Measurements from ENCODE around the gene PIK3CB. TPM values are rescaled to one million over a fixed set of nuclear protein-coding genes. Genes with fewer than 3 reads are reported as not detected.

PIK3CB gene
- total RNA-seq, 1 donor from 2014 or later, result 18.3 TPM

DNA sequence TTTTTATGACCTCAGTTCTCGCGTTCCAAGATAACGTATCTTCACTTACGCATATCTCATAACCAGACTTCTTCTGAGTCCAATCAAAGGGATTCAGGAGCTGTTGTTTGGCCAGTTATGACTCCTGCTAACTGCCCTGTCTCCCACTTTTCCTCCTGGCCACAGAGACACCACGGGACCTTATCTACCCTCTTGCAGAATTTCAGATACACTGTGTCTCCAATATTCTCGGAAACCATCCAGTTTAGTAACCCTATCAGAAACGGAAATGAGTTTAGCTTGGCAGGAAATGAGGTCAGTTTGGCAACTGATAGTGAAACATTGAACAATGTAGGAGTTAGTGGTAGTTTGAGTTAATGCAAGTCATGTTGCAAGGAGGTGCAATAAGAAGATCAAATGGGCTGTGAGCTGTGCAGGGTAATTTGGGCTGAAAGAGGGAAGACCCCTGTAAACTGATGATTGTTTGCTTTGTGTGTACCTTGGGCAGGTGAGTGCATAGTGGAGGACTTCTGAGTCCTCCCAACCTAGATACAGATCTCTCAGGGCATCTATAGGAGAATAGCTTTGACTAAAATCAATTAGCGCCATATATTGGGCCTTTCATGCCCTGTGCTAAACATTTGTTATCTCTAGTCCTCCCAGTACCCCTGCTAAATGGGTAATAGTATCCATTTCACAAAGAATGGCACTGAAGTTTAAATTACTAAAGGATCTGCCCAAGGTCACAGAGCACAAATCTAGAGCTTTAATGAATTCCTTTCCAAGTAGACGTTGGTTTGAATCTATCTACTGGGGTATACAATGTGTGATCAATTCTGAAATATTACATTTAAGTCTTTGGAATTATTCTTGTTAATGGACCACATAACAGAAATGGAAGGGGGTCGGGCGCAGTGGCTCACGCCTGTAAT, 41.3 kb upstream of the PIK3CB start:
- TF ChIP-seq, protein P1, sequence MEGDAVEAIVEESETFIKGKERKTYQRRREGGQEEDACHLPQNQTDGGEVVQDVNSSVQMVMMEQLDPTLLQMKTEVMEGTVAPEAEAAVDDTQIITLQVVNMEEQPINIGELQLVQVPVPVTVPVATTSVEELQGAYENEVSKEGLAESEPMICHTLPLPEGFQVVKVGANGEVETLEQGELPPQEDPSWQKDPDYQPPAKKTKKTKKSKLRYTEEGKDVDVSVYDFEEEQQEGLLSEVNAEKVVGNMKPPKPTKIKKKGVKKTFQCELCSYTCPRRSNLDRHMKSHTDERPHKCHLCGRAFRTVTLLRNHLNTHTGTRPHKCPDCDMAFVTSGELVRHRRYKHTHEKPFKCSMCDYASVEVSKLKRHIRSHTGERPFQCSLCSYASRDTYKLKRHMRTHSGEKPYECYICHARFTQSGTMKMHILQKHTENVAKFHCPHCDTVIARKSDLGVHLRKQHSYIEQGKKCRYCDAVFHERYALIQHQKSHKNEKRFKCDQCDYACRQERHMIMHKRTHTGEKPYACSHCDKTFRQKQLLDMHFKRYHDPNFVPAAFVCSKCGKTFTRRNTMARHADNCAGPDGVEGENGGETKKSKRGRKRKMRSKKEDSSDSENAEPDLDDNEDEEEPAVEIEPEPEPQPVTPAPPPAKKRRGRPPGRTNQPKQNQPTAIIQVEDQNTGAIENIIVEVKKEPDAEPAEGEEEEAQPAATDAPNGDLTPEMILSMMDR (IDR thresholded peaks at IDR 0.05; ENCODE audit: unreplicated experiment), result no peak
- H3K27ac Mint-ChIP-seq, result no peak overlapping the region
- peaks cover 10% of the 10 kb centered on the region for H3K9me3 Mint-ChIP-seq (ENCODE audit: low read depth)
- DNase-seq (ENCODE audit: low spot score, unreplicated experiment), result no peak
- no peak overlapping the region for H3K4me3 Mint-ChIP-seq (ENCODE audit: low read depth)
- peaks cover 5% of the 10 kb centered on the region for H3K4me1 Mint-ChIP-seq (ENCODE audit: low read depth)
- H3K27me3 Mint-ChIP-seq, result no peaks in the 10 kb centered on the region
- H3K36me3 Mint-ChIP-seq (ENCODE audit: insufficient read depth), result no peaks in the 10 kb centered on the region

DNA sequence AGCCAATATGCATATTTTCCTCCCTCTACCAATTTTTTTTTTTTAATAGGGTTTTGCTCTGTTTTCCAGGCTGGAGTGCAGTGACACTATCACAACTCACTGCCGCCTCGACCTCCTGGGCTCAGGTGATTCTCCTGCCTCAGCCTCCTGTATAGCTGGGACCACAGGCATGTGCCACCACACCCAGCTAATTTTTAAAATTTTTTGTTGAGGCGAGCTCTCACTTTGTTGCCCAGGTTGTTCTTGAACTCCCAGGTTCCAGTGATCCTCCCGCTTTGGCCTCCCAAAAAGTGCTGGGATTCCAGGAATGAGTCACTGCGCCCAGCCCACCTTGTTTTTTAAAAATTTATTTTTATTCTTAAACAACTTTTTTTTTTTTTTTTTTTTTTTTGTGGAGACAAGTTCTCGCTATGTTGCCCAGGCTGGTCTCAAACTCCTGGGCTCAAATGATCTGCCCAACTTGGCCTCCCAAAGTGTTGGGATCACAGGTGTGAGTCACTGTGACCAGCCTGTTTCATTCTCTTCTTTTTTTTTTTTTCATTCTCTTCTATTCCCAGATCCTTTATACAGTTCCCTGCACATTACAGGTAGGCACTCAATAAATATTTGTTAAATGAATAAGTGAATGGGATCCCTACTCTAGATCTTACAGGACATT, 40.5 kb upstream of the PIK3CB start:
- Mint-ChIP-seq H3K27me3 (no peaks in the 10 kb centered on the region), H3K4me3 (ENCODE audit: low read depth) (no peak overlapping the region), H3K4me1 (ENCODE audit: low read depth) (peaks cover 5% of the 10 kb centered on the region), H3K27ac (no peak overlapping the region), H3K9me3 (ENCODE audit: low read depth) (peaks cover 10% of the 10 kb centered on the region), H3K36me3 (ENCODE audit: insufficient read depth) (no peaks in the 10 kb centered on the region)
- DNase-seq (ENCODE audit: low spot score, unreplicated experiment), result no peak
- TF ChIP-seq, protein P1 (IDR thresholded peaks at IDR 0.05; ENCODE audit: unreplicated experiment), result no peak

DNA sequence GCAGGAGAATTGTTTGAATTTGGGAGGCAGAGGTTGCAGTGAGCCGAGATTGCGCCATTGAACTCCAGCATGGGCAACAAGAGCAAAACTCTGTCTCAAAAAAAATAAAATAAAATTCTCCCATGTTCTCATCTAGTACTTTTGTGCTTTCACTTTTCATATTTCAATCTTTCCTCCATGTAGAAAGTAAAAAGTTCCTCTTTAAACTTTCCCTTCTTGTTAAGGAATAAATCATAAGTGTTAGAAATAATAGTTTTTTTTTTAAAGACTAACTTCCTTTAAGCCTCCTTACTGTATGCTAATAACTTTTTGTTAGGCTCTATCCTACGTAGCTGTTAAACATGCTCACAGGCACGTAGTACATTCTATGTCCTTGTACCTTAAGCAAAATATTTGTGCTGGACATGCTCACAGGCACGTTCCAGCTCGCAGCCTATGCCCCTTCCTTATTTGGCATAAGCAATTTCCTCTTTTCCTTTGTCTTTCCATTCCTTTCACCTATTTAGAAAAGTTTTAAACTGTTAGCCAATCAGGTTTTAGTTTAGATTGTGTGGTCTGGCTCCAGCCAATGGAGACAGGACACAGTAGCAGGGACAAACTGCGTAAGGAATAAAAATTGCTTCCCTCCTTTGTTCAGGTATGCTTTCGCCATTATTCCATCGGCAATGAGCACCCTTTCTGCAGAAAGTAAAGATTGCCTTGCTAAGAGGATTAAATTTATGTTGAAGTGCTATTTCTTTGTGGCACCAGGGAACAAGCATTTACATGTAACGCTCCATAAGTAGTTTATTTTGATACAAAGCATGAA, 38.9 kb upstream of the PIK3CB start:
- DNase-seq (ENCODE audit: low spot score, unreplicated experiment), result no peak
- TF ChIP-seq, protein P1 (IDR thresholded peaks at IDR 0.05; ENCODE audit: unreplicated experiment), result no peak
- Mint-ChIP-seq H3K27ac (no peak overlapping the region), H3K4me1 (ENCODE audit: low read depth) (no peaks in the 10 kb centered on the region), H3K4me3 (ENCODE audit: low read depth) (no peak overlapping the region), H3K9me3 (ENCODE audit: low read depth) (peaks cover 10% of the 10 kb centered on the region), H3K36me3 (ENCODE audit: insufficient read depth) (no peaks in the 10 kb centered on the region), H3K27me3 (no peaks in the 10 kb centered on the region)

DNA sequence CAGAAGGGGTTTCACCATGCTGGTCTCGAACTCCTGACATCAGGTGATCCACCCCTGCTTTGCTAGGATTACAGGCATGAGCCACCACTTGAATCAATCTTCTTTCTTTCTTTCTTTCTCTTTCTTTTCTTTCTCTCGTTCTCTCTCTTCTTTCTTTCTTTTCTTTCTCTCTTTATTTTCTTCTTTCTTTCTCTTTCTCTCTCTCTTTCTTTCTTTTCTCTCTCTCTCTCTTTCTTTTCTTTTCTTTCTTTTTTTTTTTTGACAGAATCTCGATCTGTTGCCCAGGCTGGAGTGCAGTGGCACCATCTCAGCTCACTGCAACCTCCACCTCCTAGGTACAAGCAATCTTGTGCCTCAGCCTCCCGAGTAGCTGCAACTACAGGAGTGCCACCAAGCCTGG, 37.9 kb upstream of the PIK3CB start:
- no peaks in the 10 kb centered on the region for H3K4me1 Mint-ChIP-seq (ENCODE audit: low read depth)
- H3K27ac Mint-ChIP-seq, result no peak overlapping the region
- peaks cover 10% of the 10 kb centered on the region for H3K9me3 Mint-ChIP-seq (ENCODE audit: low read depth)
- TF ChIP-seq, protein P1 (IDR thresholded peaks at IDR 0.05; ENCODE audit: unreplicated experiment), result no peak
- H3K4me3 Mint-ChIP-seq (ENCODE audit: low read depth), result no peak overlapping the region
- DNase-seq (ENCODE audit: low spot score, unreplicated experiment), result no peak
- H3K36me3 Mint-ChIP-seq (ENCODE audit: insufficient read depth), result no peaks in the 10 kb centered on the region
- no peaks in the 10 kb centered on the region for H3K27me3 Mint-ChIP-seq

DNA sequence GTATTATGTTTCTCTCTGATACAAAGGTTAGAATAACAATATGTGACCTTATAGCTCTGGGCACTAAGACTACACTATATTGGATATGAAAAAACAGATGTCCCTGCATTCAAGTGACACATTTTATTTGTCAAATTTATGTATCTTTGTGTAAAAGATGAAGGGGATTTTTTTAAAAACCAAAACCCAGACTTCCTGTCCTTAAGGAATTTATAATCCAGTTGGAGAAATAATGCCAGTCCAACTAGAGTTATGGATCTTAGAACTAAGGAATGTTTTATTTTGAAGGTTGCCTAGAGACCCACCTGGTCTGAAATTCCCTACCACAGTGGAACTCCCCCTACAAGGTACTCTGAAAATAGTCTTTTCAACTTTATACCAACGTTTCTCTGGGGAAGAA, 33.3 kb upstream of the PIK3CB start:
- no peak overlapping the region for H3K27ac Mint-ChIP-seq
- H3K4me3 Mint-ChIP-seq (ENCODE audit: low read depth), result no peak overlapping the region
- H3K9me3 Mint-ChIP-seq (ENCODE audit: low read depth), result no peaks in the 10 kb centered on the region
- TF ChIP-seq, protein P1 (IDR thresholded peaks at IDR 0.05; ENCODE audit: unreplicated experiment), result no peak
- DNase-seq (ENCODE audit: low spot score, unreplicated experiment), result no peak
- H3K4me1 Mint-ChIP-seq (ENCODE audit: low read depth), result peaks cover 10% of the 10 kb centered on the region
- no peaks in the 10 kb centered on the region for H3K36me3 Mint-ChIP-seq (ENCODE audit: insufficient read depth)
- H3K27me3 Mint-ChIP-seq, result no peaks in the 10 kb centered on the region
